NCI-H524 treated with DMSO at 0.1 percent for 48 hours (cell line): Measurements from ENCODE around the gene IFITM2.
"Not testable (repeated sequence)": the region's sequence is repeated elsewhere in the genome, so short reads cannot be mapped to it uniquely, and the experiment has no call there.

ENCODE experiments used
- DNase-seq: peaks from one replicate; lab custom pipeline; 2025; lab: John Stamatoyannopoulos, UW

IFITM2 gene

GRCh38 chr11:307766-308708, at the start of gene IFITM2:
Gene IFITM2, plus strand, starts transcription at chr11:307816. Its CDS starts 377 bp downstream, at chr11:308193.
- not testable (repeated sequence) for DNase-seq

- DNase-seq, result no peak
These were observed 48.2 kb upstream of the IFITM2 start for GRCh38 chr11:259413-259812.

- DNase-seq, result no peak
These were observed 46.0 kb upstream of the IFITM2 start for GRCh38 chr11:261624-262023.

- no peak for DNase-seq
These were observed 40.8 kb upstream of the IFITM2 start for GRCh38 chr11:266676-267439.

- DNase-seq, result no peak
These were observed 40.1 kb upstream of the IFITM2 start for GRCh38 chr11:267491-267994.

- DNase-seq, result not testable (repeated sequence)
These were observed 38.9 kb upstream of the IFITM2 start for GRCh38 chr11:268716-269145.

GRCh38 chr11:269146-269890, 38.3 kb upstream of the IFITM2 start:
- no peak for DNase-seq

- no peak for DNase-seq
These were observed 36.9 kb upstream of the IFITM2 start for GRCh38 chr11:270451-271318.

GRCh38 chr11:271319-271715, 36.3 kb upstream of the IFITM2 start:
- no peak for DNase-seq

GRCh38 chr11:272195-272930, 35.3 kb upstream of the IFITM2 start:
- DNase-seq, result no peak

GRCh38 chr11:272931-273198, 34.8 kb upstream of the IFITM2 start:
- DNase-seq, result no peak

- DNase-seq, result no peak
These were observed 31.4 kb upstream of the IFITM2 start for GRCh38 chr11:276219-276618.

GRCh38 chr11:278001-278951, 29.3 kb upstream of the IFITM2 start, which contains the start of gene NLRP6:
Gene NLRP6, plus strand, starts transcription at chr11:278407. Its CDS starts 163 bp downstream, at chr11:278570.
- DNase-seq, result no peak

- DNase-seq, result no peak
These were observed 28.3 kb upstream of the IFITM2 start for GRCh38 chr11:279040-279965.

- DNase-seq, result no peak
These were observed 27.5 kb upstream of the IFITM2 start for GRCh38 chr11:279966-280705.

- DNase-seq, result no peak
These were observed 26.7 kb upstream of the IFITM2 start for GRCh38 chr11:280706-281485.
